Activated CD4-positive, alpha-beta T cell treated with anti-CD3 and anti-CD28 coated beads, Interleukin-2, Interleukin-4, amounts not matched to agents 100 ng/mL and 50 ng/mL, durations not matched to agents 16 hours and 8 hours (primary cell): ENCODE results near the gene BORCS5.
"Not testable (repeated sequence)": the region's sequence is repeated elsewhere in the genome, so short reads cannot be mapped to it uniquely, and the experiment has no call there.

Source experiments
- DNase-seq: peaks from one replicate; pipeline ENCODE4 v3.0.0-alpha.2; 2020; ENCODE audit warnings: low spot score

The BORCS5 gene

DNA sequence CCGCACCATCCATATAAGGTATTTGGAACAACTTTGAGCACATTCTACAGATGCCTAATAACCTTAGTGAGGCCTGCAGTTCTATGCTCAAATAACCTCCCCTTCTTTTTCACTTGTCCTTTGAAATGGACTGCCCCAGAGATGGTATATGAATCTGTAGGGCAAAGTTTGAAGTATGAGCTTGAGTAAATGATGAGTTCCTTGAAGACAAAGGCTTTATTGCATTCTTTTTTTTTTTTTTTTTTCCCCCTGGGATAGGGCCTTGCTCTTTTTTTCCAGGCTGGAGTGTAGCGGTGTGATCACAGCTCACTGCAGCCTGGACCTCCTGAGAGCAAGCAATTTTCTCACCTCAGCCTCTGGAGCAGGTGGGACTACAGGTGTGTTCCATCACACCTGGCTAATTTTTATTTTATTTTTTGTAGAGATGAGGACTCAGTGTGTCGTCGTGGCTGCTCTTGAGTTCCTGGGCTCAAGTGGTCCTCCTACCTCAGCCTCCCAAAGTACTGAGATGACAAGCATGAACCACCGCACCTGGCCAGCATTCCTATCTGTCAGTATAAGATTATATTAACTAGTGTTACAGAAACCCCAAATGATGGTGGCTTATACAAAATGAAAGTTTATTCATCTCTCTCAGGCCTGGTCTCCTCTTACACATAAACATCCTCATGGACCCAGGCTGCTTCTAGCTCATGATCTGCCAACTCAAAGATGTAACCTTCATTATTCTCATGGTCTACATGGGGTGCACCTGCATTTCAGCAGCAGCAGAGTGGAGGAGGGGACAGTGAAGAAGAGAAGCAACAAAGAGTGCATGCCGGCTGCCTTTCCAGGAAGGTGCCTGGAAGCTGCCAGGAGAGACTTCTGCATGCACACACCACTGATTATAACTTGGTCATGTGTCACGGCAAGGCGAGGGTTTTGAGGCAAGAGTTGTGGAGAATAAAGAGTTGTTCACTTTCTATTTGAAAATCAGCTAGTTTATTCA is 104.4 kb downstream of the BORCS5 start:
- DNase-seq = peak; percentile 77

DNA sequence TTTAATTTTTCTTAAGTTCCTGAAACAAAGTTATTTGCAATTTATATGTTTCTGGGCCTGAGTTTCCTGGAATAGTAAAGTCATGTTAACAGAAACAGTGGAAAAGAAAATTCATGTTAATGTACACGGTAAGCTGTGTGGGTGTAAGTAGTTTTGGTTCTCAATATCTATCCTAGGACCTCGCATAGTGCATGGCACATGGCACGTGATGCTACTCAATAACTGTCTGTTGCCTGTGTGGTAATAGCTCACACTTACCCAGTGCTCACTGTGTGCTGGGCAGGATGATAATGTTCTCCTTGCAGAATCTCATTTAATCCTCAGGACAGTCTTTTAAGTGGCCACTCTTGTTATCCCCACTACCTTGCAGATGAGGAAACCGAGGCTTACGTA is 105.0 kb downstream of the BORCS5 start:
- DNase-seq = peak; percentile 78

DNA sequence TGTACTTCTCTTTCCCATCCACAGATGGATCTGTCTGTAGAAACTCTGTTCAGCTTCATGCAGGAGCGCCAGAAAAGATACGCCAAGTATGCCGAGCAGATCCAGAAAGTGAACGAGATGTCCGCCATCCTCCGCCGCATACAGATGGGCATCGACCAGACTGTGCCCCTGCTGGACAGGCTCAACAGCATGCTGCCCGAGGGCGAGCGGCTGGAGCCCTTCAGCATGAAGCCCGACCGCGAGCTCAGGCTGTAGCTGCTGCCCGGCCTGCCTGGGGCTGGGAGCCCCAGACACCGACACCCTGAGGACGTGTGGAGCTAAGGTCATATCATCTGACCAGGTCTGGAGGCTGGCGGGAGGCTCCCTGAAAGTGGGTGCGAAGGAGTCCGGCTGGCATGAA is 108.6 kb downstream of the BORCS5 start:
- no peak for DNase-seq

DNA sequence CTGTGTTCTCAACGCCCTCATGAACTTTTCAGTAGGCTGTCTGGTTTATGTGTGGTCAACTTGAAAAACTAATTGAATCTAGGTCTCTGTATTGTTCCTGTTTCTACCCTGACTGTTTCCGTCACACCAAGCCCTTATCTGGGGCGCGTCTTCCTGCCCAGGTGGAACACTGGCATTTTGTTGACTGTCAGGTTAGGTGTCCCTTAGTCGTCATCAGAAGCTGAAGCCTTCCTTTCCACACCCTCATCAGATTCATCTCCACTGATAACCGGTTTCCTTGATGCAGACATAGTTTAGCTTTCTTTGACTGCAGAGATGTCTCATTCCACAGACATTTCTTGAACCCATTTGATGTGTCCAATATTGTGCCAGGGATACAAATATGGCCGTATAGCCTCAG is 109.3 kb downstream of the BORCS5 start:
- peak; percentile 70 for DNase-seq

DNA sequence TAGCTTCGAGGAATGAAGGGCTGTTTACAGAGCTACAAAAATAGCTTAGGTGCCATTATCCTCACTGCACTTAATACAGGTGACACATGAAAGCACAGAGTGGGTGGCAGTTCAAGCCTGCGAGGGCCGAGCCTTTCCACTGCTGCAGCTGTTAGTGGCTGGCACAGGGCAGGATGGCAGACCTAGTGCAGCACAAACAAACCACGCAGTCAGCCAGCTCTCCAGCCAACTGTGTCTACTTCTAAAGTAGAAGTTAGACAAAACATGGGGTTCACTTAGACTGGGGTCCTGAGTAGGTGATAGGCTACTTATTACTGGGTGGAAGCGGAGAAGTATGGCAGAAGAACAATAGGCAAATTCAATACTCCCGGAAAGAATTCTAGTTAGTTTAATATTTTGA is 110.4 kb downstream of the BORCS5 start:
- no peak for DNase-seq

DNA sequence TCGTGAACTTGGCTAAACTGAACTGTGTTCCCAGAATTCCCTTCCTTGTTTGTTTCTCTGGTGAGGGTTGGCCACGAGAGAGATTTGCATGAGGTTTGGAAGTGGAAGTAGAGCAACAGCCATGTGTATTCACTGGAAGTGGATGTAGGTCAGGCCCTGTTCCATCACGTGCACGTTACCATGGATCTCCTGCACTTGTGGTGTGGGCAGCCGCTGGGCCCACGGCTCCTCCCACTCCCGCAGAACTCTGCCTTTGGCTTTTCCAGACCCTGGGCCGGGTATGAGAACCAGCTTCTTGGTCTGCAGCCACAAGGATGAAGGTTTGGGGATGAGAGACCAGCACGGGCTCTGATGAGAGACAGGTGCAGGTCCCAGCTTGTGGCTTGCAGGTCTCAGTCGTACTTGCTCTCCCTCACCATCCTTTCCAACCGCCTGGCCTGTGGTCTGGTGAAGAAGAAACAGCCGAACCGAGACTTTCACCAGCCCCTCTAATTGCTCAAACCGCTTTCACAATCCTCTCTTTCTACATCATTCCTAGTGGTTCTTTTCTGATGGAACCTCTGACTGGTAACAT is 110.9 kb downstream of the BORCS5 start:
- DNase-seq = peak; percentile 71

DNA sequence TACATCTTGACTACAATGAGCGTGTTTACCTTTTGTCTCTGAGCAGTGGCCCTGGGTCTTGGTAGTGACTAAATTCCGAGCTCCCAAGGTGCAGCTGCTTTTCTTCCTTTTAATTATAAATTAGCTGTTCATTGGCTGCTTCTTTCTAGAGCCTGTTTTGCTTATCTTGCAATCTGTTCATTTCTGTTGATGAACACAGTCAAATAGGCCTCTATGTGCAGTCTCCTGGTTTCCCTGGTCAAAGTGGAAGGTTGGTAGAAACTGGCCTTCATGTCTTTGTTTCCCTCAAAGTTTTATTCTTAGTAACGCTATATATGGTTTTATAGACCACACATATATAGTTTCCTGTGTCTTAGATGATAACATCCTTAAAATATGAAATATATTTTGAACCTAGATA is 111.7 kb downstream of the BORCS5 start:
- DNase-seq = no peak

DNA sequence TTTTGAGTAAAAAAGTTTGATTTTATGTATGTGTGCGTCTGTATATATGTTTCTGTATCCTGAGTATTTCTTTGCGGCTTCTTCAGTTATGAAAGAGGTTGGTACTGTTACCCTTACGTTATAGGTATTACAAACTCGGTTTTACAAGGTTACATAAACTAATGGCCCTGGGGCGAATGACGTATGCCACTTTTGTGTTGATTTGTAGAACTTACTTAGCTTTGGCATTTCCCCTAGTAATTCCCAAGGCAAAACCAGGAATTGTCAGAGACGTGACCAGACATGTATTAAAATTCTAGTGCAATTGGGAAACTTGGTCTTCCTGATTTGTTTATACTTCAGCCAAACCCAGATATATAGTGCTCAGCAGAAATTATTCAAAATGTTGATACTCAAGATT is 112.5 kb downstream of the BORCS5 start:
- no peak for DNase-seq

DNA sequence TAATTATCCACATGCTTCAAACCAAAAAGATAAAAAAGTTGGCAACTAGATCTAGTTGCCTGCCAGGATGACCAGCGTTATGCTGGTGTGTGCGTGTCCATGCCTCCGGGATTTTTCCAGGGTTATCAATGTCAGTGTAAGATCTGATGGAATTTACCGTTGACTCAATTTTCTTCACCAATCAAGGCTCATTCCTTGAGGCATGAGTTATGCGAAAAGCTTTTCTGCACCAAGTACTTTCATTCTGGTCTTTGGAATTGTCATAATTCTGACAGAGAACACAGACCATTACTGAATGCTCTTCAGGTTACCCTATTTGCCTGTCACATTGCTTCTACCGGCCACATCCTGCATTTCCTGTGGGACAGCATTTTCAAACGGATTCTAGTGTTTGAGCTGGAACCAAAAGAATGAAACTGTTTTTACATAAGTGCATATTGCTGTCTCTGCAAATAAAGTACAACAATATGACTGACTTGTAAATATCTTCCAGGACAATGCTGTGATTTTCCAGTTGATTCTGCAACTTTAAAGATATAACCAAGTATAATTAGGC is 114.0 kb downstream of the BORCS5 start:
- DNase-seq = no peak

DNA sequence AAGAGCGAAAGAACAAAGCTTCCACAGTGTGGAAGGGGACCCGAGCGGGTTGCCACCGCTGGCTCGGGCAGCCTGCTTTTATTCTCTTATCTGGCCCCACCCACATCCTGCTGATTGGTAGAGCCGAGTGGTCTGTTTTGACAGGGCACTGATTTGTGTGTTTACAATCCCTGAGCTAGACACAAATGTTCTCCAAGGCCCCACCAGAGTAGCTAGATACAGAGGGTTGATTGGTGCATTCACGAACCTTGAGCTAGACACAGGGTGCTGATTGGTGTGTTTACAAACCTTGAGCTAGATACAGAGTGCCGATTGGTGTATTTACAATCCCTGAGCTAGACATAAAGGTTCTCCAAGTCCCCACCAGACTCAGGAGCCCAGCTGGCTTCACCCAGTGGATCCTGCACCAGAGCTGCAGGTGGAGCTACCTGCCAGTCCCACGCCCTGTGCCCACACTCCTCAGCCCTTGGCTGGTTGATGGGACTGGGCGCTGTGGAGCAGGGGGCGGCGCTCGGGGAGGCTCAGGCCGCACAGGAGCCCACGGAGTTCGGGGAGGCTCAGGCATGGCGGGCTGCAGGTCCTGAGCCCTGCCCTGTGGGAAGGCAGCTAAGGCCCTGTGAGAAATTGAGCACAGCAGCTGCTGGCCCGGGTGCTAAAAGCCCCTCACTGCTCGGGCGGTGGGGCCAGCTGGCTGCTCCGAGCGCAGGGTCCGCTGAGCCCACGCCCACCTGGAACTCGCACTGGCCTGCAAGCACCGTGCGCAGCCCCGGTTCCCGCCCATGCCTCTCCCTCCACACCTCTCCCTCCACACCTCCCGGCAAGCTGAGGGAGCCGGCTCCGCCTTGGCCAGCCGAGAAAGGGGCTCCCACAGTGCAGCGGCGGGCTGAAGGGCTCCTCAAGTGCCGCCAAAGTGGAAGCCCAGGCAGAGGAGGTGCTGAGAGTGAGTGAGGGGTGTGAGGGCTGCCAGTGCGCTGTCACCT is 115.4 kb downstream of the BORCS5 start:
- not testable (repeated sequence) for DNase-seq

DNA sequence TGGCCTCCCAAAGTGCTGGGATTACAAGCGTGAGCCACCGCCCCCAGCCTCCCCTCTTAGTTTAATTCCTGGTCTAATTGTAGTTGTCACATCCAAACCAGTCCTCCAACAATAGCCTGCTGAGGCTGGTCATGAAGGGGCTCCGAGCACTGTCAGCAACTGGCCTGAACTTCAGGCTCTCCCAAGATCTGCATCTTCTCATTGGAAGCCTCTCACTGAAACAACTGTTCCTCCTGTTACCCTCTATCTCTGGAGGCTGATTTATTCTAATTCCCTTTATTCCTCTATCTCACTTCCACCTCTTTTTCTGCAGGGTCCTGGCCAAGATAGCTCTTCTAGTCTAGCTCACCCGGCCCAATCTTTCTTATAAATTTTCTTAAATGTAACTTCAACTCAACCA is 116.3 kb downstream of the BORCS5 start:
- DNase-seq = no peak

DNA sequence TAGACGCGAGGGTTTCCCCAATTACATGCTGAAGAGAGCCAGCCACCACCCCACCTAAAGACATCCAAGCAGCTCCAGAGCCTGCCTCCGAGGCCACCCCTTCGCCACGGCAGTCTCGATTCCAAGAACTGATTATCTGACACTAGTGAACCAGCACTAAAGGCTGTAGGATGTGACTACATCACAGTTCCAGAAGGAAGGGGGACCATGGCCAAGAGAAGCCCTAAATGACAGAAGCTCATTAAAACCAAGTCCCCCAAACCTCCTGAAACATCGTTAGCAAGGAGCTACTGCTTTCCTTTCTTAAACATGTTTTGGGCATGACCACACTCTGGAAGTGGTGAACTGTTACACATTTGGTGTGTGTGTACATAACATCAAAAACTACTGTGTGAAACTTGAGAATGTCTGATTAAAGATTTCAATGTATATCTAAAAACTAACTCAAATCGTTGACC is 117.6 kb downstream of the BORCS5 start:
- DNase-seq = peak; percentile 77

DNA sequence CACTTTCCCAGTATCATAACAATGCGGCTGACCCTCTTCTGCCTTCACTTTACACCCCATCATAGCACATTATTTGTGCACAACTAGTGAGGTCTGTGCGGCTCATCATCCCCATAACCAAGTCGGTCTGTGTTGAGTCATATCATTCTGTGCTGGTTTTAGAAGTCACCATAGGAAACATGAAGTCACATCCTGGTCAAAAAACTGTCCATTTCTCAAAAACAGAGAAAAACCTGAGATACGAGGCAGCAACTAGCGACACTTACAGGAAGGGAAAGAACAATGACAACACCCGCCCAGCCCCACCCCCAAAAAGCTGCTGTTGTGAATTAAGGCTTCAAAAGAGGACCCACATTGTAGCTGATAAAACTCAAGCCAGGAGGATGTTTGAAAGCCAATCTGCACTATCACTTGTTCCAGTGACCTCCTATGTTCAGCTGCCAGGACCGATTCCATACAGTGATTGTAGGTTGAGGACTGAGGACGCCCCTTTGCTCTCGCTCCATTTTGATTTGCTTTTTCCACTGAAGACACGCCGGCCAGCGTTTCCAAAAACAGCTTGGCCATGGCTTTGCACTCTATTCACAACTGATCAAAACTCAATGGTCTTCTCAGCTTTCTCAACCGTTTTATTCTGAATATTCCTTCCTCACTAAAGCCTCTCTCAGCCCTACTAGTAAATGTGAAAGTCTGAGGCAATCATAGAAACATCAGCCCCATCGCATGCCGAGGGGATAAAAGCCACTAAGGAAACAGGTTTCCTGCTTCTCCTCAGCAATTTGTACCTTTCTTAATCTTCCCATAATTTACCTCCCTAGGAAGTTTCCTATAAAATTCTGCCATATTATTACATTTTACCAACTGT is 118.3 kb downstream of the BORCS5 start:
- peak; percentile 94 for DNase-seq

DNA sequence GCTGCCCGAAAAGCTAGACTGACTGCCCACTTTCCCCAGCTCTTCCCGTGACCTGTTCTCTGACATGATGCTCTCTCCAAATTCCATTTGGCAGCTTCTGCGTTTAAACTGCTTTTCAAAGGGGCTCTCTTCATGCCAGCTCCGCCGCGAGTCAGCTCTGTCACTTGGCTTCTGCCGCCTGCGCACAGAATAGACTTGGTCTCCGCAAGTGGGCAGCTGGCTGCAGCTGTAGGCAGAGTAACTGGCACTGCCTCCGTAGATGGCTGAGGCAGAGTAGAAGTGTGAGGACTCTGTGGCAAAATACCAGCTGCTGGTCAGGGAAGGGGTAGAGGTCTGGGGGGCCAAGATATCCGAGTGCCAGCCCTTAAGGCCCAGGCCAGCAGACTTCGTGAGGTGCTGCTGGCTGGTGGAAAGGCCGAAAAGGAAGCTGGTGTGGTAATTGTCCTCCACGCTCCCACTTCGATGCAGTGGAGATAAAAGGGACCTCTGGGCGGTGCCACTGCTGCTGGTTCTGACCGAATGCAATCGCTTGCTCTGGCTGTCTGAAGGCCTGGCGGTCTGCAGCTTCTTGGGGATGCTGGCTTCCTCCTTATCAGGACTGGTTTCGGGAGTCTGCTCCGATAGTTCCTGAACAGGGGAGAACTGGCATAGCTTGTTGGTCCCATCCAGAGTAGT is 120.1 kb downstream of the BORCS5 start:
- DNase-seq = no peak

DNA sequence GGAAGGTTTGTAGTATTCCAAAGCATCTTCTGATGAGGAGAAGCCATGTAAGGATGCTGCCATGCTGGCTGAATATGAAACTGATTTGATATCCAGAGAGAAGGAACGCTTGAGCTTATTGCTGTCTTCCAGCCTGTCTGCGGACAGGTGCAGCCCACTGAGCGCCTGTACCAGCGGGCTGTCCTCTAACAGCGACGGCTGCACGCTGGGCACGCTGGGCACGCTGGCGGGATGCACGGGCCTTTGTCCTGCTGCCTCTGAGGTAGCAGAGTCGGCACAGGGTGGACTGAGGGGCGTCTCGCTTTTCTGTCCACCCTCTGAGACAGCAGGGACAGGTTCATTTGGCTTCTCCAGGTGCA is 120.6 kb downstream of the BORCS5 start:
- no peak for DNase-seq

DNA sequence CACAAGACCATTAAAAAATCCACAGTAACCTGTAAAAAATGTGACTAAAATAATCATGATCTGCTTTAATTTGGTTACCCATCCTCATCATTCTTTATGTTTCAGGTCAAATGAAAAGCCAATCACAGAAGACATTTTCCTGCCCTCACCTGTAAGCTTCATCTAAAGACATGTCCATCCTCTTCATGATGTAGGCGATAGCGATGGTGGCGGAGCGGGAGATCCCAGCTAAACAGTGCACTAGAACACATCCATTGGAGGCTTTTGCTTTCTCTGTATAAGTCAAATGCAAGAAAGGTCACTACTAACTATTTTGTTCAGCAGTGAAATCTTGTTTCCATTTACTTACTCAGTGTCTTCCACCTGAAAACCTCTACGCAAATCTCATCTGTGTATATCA is 123.2 kb downstream of the BORCS5 start:
- DNase-seq = no peak

DNA sequence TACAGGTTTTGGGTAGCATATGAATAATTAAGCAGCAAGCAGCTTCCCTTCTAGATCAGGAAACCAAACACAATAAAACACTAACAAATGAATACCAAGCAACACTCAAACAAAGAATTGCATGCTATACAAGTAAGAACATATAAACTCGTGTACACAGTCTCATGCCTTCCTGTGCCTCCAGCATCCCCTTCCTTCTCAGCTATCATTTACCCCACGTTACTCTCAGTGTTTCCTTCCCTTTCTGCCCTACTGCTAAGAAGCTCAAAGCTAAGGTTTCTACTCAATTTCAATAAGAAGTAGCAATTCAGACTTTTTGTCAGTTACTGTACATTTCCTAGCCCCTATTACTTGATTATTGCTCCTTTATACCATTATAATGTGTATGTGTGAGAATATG is 124.8 kb downstream of the BORCS5 start:
- peak; percentile 60 for DNase-seq

DNA sequence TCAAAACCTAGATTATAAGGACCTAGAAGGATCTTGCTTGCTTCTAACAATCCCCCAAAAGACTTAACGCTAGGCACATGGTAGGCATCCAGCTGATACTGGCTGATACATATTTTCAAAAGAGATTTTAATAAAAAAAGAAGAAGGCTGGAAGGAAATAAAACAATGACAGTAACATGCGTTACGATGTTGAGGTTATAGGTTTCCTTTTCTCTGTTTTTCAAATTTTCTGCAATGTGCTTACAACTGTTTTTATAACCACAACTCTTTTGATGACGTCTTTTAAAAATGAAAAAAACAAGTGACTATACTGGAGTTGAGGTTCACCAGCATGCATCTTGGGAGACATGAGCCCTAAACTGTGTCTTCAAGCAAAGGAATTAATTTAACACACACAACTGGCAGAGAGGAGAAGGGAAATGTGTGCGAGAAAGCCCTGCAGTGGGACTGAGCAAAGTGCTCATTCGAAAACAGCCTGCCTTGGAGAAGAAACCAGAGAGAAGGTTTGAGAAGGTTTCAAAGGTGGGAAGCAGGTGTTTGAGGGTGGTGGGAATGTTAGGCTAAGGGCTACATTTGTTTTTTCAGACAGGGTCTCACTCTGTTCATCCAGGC is 125.4 kb downstream of the BORCS5 start:
- DNase-seq = peak; percentile 55

DNA sequence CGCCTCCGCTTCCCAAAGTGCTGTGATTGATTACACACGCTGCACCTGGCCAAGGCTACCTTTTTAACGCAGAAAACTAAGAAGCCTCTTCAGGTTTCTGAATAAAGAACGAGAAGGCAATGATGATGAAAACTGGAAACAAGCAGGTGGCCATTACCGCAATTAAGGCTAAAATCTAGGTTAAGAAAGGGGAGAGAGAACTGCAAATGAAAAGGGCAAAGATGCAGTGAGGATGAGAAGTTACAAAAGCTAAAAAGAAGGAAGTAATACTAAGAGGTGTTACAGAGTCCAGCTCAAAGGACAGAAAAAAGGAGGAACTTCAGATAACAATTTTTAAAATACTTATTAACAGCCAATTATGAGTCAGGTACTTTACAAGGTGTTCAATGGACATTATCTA is 126.1 kb downstream of the BORCS5 start:
- DNase-seq = no peak

DNA sequence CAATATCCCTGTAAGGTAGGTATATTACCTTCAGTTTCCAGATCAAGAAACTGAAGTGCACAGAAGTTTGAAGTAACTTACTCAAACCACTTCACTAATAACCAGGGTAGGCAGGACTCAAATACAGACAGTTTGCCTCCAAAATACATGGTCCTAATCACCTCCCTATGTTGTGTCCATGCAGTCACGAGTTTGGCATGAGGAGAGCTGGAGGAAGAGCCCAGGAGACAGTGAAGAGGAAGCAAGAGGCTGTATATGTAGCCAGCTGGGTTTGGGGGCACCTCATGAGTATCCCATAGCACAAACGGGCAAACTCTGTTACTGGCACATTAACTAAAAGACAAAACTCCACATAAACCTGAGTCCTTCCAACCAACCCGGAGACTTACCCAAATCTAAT is 126.6 kb downstream of the BORCS5 start:
- no peak for DNase-seq
